ENCODE data around the gene PCDH15.

Gene PCDH15

DNA sequence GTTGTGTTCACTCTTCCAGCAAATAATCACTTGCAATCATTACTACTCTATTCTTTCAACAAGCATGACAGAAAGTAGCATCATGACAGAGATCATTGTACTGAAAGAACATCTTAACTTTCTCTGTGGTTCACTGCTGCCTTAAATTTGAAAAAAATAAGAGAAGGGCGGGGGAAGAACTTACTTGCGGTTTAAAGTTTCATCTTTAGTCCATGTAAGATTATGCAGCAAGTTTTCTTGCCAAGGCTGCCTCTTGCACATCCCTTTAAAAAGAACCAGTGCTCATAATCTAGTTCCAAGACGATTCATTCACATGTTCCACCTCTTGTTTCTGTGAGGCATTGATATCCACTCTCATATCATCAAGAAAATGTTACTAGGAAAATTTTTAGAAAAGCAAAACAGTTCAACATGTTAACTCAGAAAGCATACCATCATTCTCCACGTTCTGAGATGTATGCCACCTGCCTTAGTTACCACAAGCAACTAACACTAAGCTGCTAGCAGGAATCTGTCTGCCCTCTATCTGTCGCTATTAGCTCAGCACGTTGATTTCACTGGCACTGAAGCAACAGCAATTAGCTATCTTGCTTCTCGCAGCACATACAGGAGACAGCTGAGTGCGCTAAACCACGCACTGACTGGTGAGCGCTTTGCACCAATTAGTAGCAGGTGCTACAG, at the start of gene PCDH15:
Gene PCDH15 (minus strand): TSS at position 491 of the 681 bp plus-strand sequence. CDS start 136,969 bp downstream, outside the sequence.
- no peaks in the 10 kb centered on the region for H3K4me1 Mint-ChIP-seq (ENCODE audit: low read depth)
- H3K27ac Mint-ChIP-seq, result no peak within 1 kb of the TSS
- DNase-seq (ENCODE audit: low spot score), result no peak
- H3K36me3 Mint-ChIP-seq (ENCODE audit: low read depth), result no peaks in the 10 kb centered on the region
- H3K27me3 Mint-ChIP-seq (ENCODE audit: low read depth), result no peaks in the 10 kb centered on the region
- no peak within 1 kb of the TSS for H3K4me3 Mint-ChIP-seq
- H3K9me3 Mint-ChIP-seq, result peaks cover 6% of the 10 kb centered on the region

DNA sequence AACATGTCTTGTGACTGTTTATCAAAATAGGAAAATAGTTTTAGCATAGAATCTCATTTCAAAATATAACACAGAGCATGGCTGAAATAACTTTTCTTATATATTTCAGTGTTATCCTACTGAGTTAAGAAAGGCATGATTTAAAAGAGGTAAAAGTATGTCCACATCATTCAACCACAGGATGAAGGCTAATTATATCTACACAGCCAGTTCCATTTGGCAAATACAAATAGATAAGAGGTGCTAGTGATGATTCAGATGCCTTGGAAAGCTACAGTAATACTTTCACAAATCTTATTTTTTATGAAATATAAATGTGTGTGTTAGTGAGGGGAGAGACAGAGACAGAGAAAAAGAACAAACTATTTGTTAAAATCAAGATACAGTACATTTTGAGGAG, 42.9 kb upstream of the PCDH15 start:
- H3K4me1 Mint-ChIP-seq (ENCODE audit: low read depth), result no peaks in the 10 kb centered on the region
- H3K27me3 Mint-ChIP-seq (ENCODE audit: low read depth), result no peaks in the 10 kb centered on the region
- no peak overlapping the region for H3K27ac Mint-ChIP-seq
- H3K4me3 Mint-ChIP-seq, result no peak overlapping the region
- no peak for DNase-seq (ENCODE audit: low spot score)
- no peaks in the 10 kb centered on the region for H3K36me3 Mint-ChIP-seq (ENCODE audit: low read depth)
- peaks cover 17% of the 10 kb centered on the region for H3K9me3 Mint-ChIP-seq

DNA sequence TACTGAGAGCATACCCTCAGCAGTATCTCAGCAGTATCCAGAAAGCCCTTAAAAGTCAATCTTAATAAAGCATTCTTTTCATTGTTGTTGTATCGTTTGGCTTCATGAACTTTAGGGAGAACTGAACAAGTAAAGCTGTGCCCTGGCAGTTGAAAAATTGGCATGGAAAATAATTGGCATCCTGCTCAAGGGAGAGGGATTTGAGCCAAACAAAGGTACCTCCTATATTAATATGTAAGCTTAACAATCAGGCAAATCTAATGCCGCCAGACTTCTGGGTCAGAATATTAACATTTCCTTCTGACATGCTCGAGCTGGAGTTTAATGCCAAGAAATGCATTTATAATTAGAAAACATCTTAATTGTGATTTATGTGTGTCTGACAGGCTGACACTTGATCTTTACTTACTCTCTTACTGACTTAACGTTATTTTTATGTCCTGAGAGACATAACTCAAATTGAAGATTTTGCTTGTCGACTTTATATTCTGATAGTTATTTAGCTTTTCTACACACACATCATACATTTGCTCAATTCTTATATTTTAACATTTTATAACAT, 42.1 kb upstream of the PCDH15 start:
- H3K36me3 Mint-ChIP-seq (ENCODE audit: low read depth), result no peaks in the 10 kb centered on the region

DNA sequence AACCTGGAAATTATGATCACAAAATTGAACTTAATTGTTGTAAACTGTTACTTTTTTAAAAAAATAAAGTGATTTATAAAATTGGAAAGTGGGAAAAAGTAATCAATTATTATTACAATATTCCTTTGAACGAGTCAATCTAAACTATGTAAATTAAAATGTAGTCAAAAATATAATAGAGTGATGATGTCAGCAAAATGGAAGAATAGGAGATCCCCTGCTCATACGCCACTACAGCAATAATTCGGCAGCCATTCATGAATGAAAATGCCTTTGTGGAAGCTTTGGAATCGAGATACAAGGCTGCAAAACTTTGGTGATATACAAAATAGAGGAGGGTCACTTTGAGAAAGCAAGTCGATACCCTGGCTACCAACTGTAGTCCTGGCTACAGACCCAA, 36.4 kb upstream of the PCDH15 start:
- Mint-ChIP-seq H3K4me3 (no peak overlapping the region), H3K27ac (no peak overlapping the region), H3K4me1 (ENCODE audit: low read depth) (no peaks in the 10 kb centered on the region), H3K27me3 (ENCODE audit: low read depth) (no peaks in the 10 kb centered on the region), H3K36me3 (ENCODE audit: low read depth) (no peaks in the 10 kb centered on the region), H3K9me3 (peaks cover 28% of the 10 kb centered on the region)
- DNase-seq (ENCODE audit: low spot score), result no peak

More for the DNA sequence above, 42.1 kb upstream of the PCDH15 start:
- H3K4me3 Mint-ChIP-seq, result no peak overlapping the region
- no peaks in the 10 kb centered on the region for H3K27me3 Mint-ChIP-seq (ENCODE audit: low read depth)
- no peak overlapping the region for H3K27ac Mint-ChIP-seq
- no peak for DNase-seq (ENCODE audit: low spot score)
- H3K9me3 Mint-ChIP-seq, result peaks cover 17% of the 10 kb centered on the region
- H3K4me1 Mint-ChIP-seq (ENCODE audit: low read depth), result no peaks in the 10 kb centered on the region

DNA sequence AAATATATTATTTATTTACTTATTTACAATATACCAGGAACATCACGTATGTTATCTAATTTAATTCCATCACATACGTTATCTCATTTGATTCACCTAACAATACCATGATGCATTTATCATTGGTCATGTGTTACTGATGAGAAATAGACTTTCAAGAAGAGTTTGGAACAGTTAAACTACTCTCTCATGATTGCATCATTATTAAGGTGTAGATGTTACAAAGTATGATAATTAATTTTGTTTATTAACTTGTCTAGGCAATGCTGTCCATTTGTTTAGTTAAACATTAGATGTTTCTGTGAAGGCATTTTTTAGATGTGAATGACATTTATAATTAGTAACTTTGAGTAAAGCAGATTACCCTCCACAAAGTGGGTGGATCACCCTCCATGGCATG, 32.0 kb upstream of the PCDH15 start:
- H3K27ac Mint-ChIP-seq, result no peak overlapping the region
- peaks cover 22% of the 10 kb centered on the region for H3K9me3 Mint-ChIP-seq
- DNase-seq (ENCODE audit: low spot score), result no peak
- no peaks in the 10 kb centered on the region for H3K27me3 Mint-ChIP-seq (ENCODE audit: low read depth)
- no peaks in the 10 kb centered on the region for H3K4me1 Mint-ChIP-seq (ENCODE audit: low read depth)
- no peaks in the 10 kb centered on the region for H3K36me3 Mint-ChIP-seq (ENCODE audit: low read depth)
- no peak overlapping the region for H3K4me3 Mint-ChIP-seq

DNA sequence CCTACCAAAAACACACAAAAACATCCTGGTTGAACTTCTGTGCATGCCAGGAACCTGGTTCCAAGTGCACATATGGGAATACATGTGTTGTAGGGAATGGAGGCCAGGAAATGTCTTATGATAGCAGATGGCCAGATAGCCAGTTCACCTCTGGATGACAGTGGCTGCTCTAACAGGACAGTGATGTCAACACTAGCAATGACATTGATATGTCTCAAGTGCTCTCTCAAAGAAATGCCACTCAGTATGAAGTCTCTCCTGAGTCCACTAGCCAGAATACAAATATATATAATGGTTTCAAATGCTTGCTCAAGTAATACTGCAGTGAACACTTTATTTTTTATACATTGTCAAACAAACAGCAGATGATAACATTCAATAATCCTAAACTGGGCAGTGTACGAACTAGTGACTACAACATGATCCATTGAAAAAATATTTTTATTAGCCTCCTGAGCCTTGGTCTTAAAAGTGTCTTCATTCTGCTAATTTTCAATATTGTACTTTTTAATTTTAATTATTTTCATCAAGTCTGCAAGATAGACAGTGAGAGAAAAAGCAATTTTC, 26.0 kb upstream of the PCDH15 start:
- Mint-ChIP-seq H3K27ac (no peak overlapping the region), H3K36me3 (ENCODE audit: low read depth) (no peaks in the 10 kb centered on the region), H3K9me3 (peaks cover 8% of the 10 kb centered on the region), H3K4me3 (no peak overlapping the region), H3K4me1 (ENCODE audit: low read depth) (no peaks in the 10 kb centered on the region), H3K27me3 (ENCODE audit: low read depth) (no peaks in the 10 kb centered on the region)
- DNase-seq (ENCODE audit: low spot score), result no peak

DNA sequence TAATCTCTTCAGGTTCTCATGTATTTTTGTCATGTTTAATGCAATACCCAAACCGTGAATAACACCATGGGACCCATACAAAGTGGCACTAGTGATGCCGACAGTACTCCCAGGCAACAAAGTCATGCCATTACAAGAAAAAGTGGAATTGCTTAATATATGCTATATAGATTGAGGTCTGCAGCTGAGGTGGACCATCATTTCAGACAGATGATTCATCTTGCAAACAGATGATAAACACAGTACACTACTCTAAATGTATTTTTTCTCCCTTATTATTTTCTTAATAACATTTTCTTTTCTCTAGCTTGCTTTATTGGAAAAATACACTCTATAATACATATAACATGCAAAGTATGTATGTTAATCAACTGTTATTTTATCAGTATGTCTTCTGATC, 14.6 kb upstream of the PCDH15 start:
- H3K27me3 Mint-ChIP-seq (ENCODE audit: low read depth), result no peaks in the 10 kb centered on the region

DNA sequence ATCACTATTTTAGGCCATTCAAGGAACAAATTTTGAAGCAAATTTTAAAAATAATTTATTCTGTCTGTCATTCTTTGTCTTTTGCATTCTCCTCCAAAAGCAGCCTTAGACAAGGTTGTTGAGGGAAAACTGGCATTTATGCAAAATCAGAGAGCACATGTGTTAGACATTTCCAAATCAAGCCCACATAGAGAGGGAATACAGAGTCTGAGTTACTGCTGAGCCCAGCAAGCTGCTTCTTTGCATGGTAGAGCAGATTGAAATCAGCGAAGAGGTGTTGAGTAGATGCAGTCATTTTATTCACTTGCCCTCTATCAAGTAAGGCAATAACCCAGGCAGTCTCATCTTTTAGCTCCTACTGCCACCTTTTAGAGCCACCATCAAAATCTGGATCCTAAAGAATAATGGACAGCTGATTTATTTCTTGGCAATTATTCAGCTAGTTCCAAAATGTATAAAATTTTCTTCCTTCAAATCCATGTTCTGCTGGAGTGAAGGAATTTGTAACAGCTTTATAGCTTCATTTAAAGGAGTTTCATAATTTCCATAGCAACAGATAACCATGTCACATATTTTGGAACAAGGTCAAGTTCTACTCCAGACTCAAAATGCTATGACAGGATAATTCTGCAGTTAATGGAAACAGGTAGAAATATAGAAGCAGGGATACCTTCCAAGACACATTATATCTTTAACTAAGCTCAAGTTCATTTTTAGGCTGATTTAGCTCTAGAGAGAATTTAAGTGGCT, 7.3 kb upstream of the PCDH15 start:
- H3K4me3 Mint-ChIP-seq, result no peak overlapping the region
- no peaks in the 10 kb centered on the region for H3K36me3 Mint-ChIP-seq (ENCODE audit: low read depth)
- no peaks in the 10 kb centered on the region for H3K4me1 Mint-ChIP-seq (ENCODE audit: low read depth)
- no peaks in the 10 kb centered on the region for H3K27me3 Mint-ChIP-seq (ENCODE audit: low read depth)
- no peak overlapping the region for H3K27ac Mint-ChIP-seq
- no peak for DNase-seq (ENCODE audit: low spot score)
- peaks cover 10% of the 10 kb centered on the region for H3K9me3 Mint-ChIP-seq

More for the DNA sequence above, 14.6 kb upstream of the PCDH15 start:
- no peaks in the 10 kb centered on the region for H3K4me1 Mint-ChIP-seq (ENCODE audit: low read depth)
- H3K9me3 Mint-ChIP-seq, result peaks cover 28% of the 10 kb centered on the region
- no peak overlapping the region for H3K27ac Mint-ChIP-seq
- no peak for DNase-seq (ENCODE audit: low spot score)
- no peaks in the 10 kb centered on the region for H3K36me3 Mint-ChIP-seq (ENCODE audit: low read depth)
- H3K4me3 Mint-ChIP-seq, result no peak overlapping the region

DNA sequence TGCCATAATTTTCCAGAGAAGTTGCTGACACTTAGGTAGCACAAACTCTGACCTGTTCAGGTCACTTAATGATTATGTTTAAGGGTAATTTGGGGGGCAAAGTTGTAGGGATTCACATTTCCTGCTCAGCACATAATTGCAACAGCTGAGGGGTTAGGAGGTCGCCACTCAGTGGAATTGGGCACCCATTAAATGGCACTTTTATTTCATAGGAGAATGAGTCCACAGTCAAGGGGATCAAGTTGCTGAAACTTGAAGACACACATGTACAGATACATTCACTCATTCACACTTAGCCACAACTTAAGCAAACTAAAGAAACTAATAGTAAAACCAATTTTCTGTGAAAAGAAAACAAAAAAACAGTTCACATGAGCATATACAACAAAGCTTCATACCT, 1.5 kb downstream of the PCDH15 start:
- peaks cover 9% of the 10 kb centered on the region for H3K9me3 Mint-ChIP-seq
- no peaks in the 10 kb centered on the region for H3K36me3 Mint-ChIP-seq (ENCODE audit: low read depth)
- no peak for DNase-seq (ENCODE audit: low spot score)
- no peak overlapping the region for H3K27ac Mint-ChIP-seq
- H3K27me3 Mint-ChIP-seq (ENCODE audit: low read depth), result no peaks in the 10 kb centered on the region
- H3K4me1 Mint-ChIP-seq (ENCODE audit: low read depth), result no peaks in the 10 kb centered on the region
- no peak overlapping the region for H3K4me3 Mint-ChIP-seq

DNA sequence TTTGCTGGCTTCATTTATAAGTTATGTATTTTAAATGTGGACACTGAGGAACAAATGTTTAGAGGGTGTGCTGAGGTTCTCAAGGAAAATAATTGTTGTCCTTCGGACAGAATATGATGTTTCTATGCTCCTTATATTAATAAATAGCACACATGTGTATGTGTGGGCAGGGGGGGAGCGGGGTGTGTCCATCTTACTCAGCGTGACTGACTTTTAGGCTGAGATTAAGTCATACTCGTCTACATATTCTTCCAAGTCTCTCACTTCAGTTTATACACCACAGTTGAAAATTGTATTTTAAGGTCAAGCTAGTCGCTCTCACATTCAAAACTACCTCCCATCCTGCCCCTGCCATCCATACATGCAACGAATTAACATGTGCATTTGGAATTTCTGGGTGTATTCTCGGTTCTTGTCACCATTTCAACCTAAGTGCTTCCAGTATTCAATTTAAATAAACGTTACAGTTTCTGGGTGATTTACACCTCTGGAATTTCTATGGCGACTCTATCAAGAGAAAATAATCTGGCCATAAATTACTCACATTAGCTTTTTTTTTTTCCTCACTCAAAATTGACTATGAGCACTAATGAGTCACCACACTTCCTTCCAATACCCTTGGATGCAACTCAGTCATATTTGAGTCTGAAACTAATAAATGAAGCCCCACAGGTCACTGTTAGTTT, 3.3 kb downstream of the PCDH15 start:
- H3K4me3 Mint-ChIP-seq, result no peak overlapping the region
- no peak overlapping the region for H3K27ac Mint-ChIP-seq
- peaks cover 9% of the 10 kb centered on the region for H3K9me3 Mint-ChIP-seq
- H3K4me1 Mint-ChIP-seq (ENCODE audit: low read depth), result no peaks in the 10 kb centered on the region
- H3K27me3 Mint-ChIP-seq (ENCODE audit: low read depth), result no peaks in the 10 kb centered on the region
- H3K36me3 Mint-ChIP-seq (ENCODE audit: low read depth), result no peaks in the 10 kb centered on the region
- DNase-seq (ENCODE audit: low spot score), result no peak

DNA sequence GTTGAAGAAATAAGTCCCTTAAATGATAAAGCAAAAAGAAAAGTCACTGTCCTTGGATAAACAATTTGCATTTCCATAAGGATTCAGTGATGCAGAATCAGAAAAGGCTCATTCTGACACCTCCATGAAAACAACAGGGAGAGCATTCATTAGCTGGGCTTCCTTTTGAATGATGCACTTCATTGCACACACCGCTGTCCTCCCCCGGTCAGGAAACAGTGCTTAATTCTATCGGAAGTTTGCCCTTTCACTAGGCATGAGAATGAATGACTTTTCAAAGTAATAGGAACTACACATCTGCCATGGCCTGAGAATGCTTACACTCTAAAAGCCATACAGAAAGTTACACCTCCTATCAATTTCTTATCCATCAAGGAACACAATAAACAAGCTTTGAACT, 4.2 kb downstream of the PCDH15 start:
- Mint-ChIP-seq H3K4me1 (ENCODE audit: low read depth) (no peaks in the 10 kb centered on the region), H3K27me3 (ENCODE audit: low read depth) (no peaks in the 10 kb centered on the region), H3K27ac (no peak overlapping the region), H3K4me3 (no peak overlapping the region), H3K9me3 (peaks cover 8% of the 10 kb centered on the region), H3K36me3 (ENCODE audit: low read depth) (no peaks in the 10 kb centered on the region)
- no peak for DNase-seq (ENCODE audit: low spot score)

DNA sequence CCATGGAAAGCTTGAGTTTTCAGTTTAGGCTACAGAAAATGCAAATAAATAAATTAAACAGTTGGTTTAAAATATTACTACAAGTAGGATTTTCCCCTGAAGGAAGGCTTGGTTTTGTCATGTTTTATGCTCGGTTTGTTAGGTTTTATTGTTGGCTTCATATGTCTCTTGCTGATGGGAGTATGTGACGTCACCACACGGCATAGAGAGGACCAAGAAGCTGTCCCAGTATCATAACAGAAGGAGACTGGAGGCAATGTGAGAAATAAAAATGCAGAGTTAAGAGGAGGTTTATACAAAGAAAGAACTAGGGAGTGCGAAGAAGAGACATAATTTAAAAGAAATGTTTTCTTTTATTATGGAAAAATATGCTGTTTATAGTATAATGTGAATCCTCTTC, 24.4 kb downstream of the PCDH15 start:
- Mint-ChIP-seq H3K27me3 (ENCODE audit: low read depth) (no peaks in the 10 kb centered on the region), H3K9me3 (peaks cover 25% of the 10 kb centered on the region), H3K4me1 (ENCODE audit: low read depth) (no peaks in the 10 kb centered on the region), H3K27ac (no peak overlapping the region), H3K36me3 (ENCODE audit: low read depth) (no peaks in the 10 kb centered on the region), H3K4me3 (no peak overlapping the region)
- no peak for DNase-seq (ENCODE audit: low spot score)

DNA sequence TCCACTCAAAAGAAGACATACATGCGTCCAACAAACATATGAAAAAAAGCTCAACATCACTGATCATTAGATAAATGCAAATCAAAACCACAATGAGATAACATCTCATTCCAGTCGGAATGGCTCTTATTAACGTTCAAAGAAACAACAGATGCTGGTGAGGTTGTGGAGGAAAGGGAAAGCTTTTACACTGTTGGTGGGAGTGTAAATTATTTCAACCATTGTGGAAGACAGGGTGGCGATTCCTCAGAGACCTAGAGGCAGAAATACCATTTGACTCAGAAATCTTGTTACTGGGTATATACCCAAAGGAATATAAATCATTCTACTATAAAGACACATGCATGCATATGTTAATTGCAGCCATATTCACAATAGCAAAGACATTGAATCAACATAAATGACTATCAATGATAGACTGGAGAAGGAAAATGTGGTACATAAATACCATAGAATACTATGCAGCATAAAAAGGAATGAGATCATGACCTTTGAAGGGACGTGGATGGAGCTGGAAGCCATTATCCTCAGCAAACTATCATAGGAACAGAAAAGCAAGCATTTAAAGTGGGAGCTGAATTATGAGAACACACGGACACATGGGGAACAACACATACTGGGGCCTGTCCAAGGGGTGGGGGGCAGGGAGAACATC, 28.4 kb downstream of the PCDH15 start:
- Mint-ChIP-seq H3K27me3 (ENCODE audit: low read depth) (no peaks in the 10 kb centered on the region), H3K27ac (no peak overlapping the region), H3K36me3 (ENCODE audit: low read depth) (no peaks in the 10 kb centered on the region), H3K4me3 (no peak overlapping the region), H3K4me1 (ENCODE audit: low read depth) (no peaks in the 10 kb centered on the region), H3K9me3 (peaks cover 25% of the 10 kb centered on the region)
- DNase-seq (ENCODE audit: low spot score), result no peak

All from T-helper 2 cell treated with Interferon-gamma antibody and Interleukin-4, amounts not matched to agents 5 μg/mL and 100 μg/mL, for 36 hours (primary cell).